ENCODE results near the gene C22orf31. TPM values are rescaled to one million over a fixed set of nuclear protein-coding genes. Genes with fewer than 3 reads are reported as not detected.

C22orf31 gene
- total and polyA plus RNA-seq, 2 donors (not counting 3 experiments of a cell fraction or from before 2014, with no cell fraction given): not detected

DNA sequence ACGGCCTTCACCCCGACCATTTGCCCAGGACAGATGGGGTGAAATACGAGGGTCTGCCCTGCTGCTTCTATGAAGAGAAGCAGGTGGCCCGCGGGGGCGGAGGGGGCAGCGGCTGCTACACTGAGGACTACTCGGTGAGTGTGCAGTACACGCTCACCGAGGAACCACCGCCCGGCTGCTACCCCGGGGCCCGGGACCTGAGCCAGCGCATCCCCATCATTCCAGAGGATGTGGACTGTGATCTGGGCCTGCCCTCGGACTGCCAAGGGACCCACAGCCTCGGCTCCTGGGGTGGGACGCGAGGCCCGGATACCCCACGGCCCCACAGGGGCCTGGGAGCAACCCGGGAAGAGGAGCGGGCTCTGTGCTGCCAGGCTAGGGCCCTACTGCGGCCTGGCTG, 11.2 kb downstream of the C22orf31 start:
- Histone ChIP-seq H3K36me3 (ENCODE audit: control insufficient read depth in 2 of 2, extremely low read depth in 1 of 2, insufficient read depth in 2 of 2, low read length in 2 of 2) (no peaks in the 10 kb centered on the region), H3K9ac (replicated peaks; ENCODE audit: extremely low read depth, insufficient read depth, low read length) (no peak overlapping the region), H2AFZ (ENCODE audit: low read depth, low read length) (no peak overlapping the region), H3K4me3 (replicated peaks in 1 of 3; ENCODE audit: insufficient read depth in 1 of 3, low read depth in 1 of 3, low read length in 3 of 3) (no peak overlapping the region), H3K4me2 (ENCODE audit: insufficient read depth, low read length) (no peak overlapping the region), H3K9me1 (replicated peaks; ENCODE audit: control insufficient read depth, extremely low read depth, insufficient read depth, low read length) (no peaks in the 10 kb centered on the region), H3K79me2 (ENCODE audit: control insufficient read depth, insufficient read depth, low read length) (no peaks in the 10 kb centered on the region), H4K20me1 (replicated peaks; ENCODE audit: control insufficient read depth, extremely low read depth, insufficient read depth, low read length) (no peaks in the 10 kb centered on the region), H3K27me3 (ENCODE audit: control insufficient read depth in 2 of 2, insufficient read depth in 2 of 2, low read length in 2 of 2) (no peaks in the 10 kb centered on the region), H3K9me3 (replicated peaks; ENCODE audit: control insufficient read depth, insufficient read depth, low read length) (no peaks in the 10 kb centered on the region), H3K4me1 (ENCODE audit: control insufficient read depth, extremely low read depth, insufficient read depth, low read length) (no peaks in the 10 kb centered on the region), H3K27ac (ENCODE audit: insufficient read depth, low read depth, low read length) (no peak overlapping the region)
- no peak for FAIRE-seq
- POLR2A ChIA-PET: interaction anchor here (0.6 kb wide), 1 partner anchor 17 kb away, joined by 5 read pairs; no protein-coding TSS in a partner anchor
- CTCF ChIA-PET: interaction anchor here (1.6 kb wide), 1 partner anchor 195 kb away, joined by 4 read pairs; no protein-coding TSS in a partner anchor
- TF ChIP-seq GATA2 (IDR thresholded peaks at IDR 0.05; ENCODE audit: insufficient read depth, insufficient read length, low read depth, low read length) (no peak), MYC (IDR thresholded peaks at IDR 0.05; ENCODE audit: low read depth, low read length) (no peak)
- DNase-seq (ENCODE audit: low read depth, low spot score): no peak
- intact Hi-C loops (cut with micrococcal nuclease): no loop called here
- dilution Hi-C loops (cut with MboI; ENCODE audit: extremely low pct_ligation_motif_present, low sequenced_read_pairs): no loop called here
- no TSS peak for BruUV-seq (replicated peaks)

DNA sequence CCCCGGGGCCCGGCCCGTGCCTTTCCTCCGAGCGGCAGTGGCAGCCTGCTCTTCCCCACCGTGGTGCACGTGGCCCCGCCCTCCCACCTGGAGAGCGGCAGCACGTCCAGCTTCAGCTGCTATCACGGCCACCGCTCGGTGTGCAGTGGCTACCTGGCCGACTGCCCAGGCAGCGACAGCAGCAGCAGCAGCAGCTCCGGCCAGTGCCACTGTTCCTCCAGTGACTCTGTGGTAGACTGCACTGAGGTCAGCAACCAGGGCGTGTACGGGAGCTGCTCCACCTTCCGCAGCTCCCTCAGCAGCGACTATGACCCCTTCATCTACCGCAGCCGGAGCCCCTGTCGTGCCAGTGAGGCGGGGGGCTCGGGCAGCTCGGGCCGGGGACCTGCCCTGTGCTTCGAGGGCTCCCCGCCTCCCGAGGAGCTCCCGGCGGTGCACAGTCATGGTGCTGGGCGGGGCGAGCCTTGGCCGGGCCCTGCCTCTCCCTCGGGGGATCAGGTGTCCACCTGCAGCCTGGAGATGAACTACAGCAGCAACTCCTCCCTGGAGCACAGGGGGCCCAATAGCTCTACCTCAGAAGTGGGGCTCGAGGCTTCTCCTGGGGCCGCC, 11.9 kb downstream of the C22orf31 start:
- H3K4me3 ChIP-seq (replicated peaks in 1 of 3; ENCODE audit: insufficient read depth in 1 of 3, low read depth in 1 of 3, low read length in 3 of 3): no peak overlapping the region
- H3K36me3 ChIP-seq (ENCODE audit: control insufficient read depth in 2 of 2, extremely low read depth in 1 of 2, insufficient read depth in 2 of 2, low read length in 2 of 2): no peaks in the 10 kb centered on the region
- H2AFZ ChIP-seq (ENCODE audit: low read depth, low read length): no peak overlapping the region
- no peak overlapping the region for H3K9ac ChIP-seq (replicated peaks; ENCODE audit: extremely low read depth, insufficient read depth, low read length)
- ChIA-PET CTCF (interaction anchor here (0.8 to 1.6 kb wide), 2 partner anchors 9 to 196 kb away, joined by 3 to 4 read pairs; no protein-coding TSS in a partner anchor), POLR2A (interaction anchor here (0.6 kb wide), 1 partner anchor 18 kb away, joined by 5 read pairs; no protein-coding TSS in a partner anchor)
- no peak overlapping the region for H3K4me2 ChIP-seq (ENCODE audit: insufficient read depth, low read length)
- dilution Hi-C loops (cut with MboI; ENCODE audit: extremely low pct_ligation_motif_present, low sequenced_read_pairs): no loop called here
- intact Hi-C loops (cut with micrococcal nuclease): no loop called here
- H3K4me1 ChIP-seq (ENCODE audit: control insufficient read depth, extremely low read depth, insufficient read depth, low read length): peaks cover 1% of the 10 kb centered on the region
- H4K20me1 ChIP-seq (replicated peaks; ENCODE audit: control insufficient read depth, extremely low read depth, insufficient read depth, low read length): no peaks in the 10 kb centered on the region
- FAIRE-seq: no peak
- no peak overlapping the region for H3K27ac ChIP-seq (ENCODE audit: insufficient read depth, low read depth, low read length)
- DNase-seq (ENCODE audit: low read depth, low spot score): no peak
- no peaks in the 10 kb centered on the region for H3K27me3 ChIP-seq (ENCODE audit: control insufficient read depth in 2 of 2, insufficient read depth in 2 of 2, low read length in 2 of 2)
- H3K9me3 ChIP-seq (replicated peaks; ENCODE audit: control insufficient read depth, insufficient read depth, low read length): no peaks in the 10 kb centered on the region
- TF ChIP-seq POLR2A (IDR thresholded peaks at IDR 0.05; ENCODE audit: low read depth, low read length): no peak
- no peak for TF ChIP-seq POLR2AphosphoS5 (IDR thresholded peaks at IDR 0.05; ENCODE audit: insufficient read depth, low read depth, low read length)
- no peak for TF ChIP-seq JUN (IDR thresholded peaks at IDR 0.05; ENCODE audit: borderline replicate concordance, insufficient read depth, insufficient read length, low read depth)
- TF ChIP-seq, protein P1, sequence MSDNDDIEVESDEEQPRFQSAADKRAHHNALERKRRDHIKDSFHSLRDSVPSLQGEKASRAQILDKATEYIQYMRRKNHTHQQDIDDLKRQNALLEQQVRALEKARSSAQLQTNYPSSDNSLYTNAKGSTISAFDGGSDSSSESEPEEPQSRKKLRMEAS (IDR thresholded peaks at IDR 0.05; ENCODE audit: insufficient read depth, insufficient read length): no peak
- TF ChIP-seq, protein P2, sequence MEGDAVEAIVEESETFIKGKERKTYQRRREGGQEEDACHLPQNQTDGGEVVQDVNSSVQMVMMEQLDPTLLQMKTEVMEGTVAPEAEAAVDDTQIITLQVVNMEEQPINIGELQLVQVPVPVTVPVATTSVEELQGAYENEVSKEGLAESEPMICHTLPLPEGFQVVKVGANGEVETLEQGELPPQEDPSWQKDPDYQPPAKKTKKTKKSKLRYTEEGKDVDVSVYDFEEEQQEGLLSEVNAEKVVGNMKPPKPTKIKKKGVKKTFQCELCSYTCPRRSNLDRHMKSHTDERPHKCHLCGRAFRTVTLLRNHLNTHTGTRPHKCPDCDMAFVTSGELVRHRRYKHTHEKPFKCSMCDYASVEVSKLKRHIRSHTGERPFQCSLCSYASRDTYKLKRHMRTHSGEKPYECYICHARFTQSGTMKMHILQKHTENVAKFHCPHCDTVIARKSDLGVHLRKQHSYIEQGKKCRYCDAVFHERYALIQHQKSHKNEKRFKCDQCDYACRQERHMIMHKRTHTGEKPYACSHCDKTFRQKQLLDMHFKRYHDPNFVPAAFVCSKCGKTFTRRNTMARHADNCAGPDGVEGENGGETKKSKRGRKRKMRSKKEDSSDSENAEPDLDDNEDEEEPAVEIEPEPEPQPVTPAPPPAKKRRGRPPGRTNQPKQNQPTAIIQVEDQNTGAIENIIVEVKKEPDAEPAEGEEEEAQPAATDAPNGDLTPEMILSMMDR (IDR thresholded peaks at IDR 0.05; ENCODE audit: extremely low read depth in 1 of 2, insufficient read depth in 1 of 2, low read depth in 1 of 2, low read length in 2 of 2): no peak
- no peak for TF ChIP-seq MYC (IDR thresholded peaks at IDR 0.05; ENCODE audit: low read depth, low read length)
- TF ChIP-seq FOS (IDR thresholded peaks at IDR 0.05; ENCODE audit: borderline replicate concordance, insufficient read depth, low read length): no peak
- TF ChIP-seq EZH2 (IDR thresholded peaks at IDR 0.05; ENCODE audit: borderline replicate concordance, low read depth, low read length, severe bottlenecking): no peak
- no peak for TF ChIP-seq GATA2 (IDR thresholded peaks at IDR 0.05; ENCODE audit: insufficient read depth, insufficient read length, low read depth, low read length)
- H3K79me2 ChIP-seq (ENCODE audit: control insufficient read depth, insufficient read depth, low read length): no peaks in the 10 kb centered on the region
- H3K9me1 ChIP-seq (replicated peaks; ENCODE audit: control insufficient read depth, extremely low read depth, insufficient read depth, low read length): no peaks in the 10 kb centered on the region
- no TSS peak for BruUV-seq (replicated peaks)
